GM12872 (cell line): ENCODE results near the gene PPP2R2B.

Experiments used
- TF ChIP-seq, protein P1 (sequence below): IDR thresholded peaks from 3 replicates; pipeline ENCODE4 v1.5.1; 2011; ENCODE audit warnings: low read depth, mild to moderate bottlenecking, low read length, moderate library complexity; ENCODE audit not compliant: insufficient read depth

Gene PPP2R2B

DNA sequence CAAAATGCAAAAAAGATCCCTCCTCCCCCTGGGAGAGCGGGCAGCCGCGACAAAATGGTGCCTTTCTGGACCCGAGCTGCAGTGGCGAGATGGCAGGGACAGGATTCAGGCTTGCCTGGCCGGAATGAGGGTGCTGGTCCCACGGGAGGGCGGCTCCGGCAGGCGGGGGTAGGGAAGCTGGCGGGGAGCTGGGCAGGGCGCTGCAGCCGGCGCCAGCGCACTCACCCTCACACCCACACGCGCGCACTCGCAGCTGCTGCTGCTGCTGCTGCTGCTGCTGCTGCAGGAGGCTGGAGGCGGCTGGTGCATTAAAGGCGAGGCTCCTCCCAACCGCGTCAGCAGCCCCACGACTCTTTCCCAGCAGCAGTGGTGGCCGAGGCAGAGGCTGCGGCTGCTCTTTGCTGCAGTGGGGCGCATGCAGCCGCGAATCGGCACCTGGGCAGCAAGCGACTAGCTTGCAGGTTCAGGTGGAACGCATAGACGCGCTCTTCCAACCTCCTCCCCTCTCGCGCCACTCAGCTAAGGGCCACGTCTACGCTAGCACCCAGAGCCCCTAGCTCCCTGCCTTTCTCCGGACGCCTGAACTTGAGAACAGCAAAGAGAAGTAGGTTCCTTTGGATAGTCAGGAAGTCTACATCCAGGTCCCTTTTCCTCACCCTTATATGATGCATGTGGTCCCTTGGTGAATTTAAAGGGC lies at the start of gene PPP2R2B:
TSS of gene PPP2R2B (minus strand) at position 282 of the 697 bp plus-strand sequence.
- TF ChIP-seq, protein P1, sequence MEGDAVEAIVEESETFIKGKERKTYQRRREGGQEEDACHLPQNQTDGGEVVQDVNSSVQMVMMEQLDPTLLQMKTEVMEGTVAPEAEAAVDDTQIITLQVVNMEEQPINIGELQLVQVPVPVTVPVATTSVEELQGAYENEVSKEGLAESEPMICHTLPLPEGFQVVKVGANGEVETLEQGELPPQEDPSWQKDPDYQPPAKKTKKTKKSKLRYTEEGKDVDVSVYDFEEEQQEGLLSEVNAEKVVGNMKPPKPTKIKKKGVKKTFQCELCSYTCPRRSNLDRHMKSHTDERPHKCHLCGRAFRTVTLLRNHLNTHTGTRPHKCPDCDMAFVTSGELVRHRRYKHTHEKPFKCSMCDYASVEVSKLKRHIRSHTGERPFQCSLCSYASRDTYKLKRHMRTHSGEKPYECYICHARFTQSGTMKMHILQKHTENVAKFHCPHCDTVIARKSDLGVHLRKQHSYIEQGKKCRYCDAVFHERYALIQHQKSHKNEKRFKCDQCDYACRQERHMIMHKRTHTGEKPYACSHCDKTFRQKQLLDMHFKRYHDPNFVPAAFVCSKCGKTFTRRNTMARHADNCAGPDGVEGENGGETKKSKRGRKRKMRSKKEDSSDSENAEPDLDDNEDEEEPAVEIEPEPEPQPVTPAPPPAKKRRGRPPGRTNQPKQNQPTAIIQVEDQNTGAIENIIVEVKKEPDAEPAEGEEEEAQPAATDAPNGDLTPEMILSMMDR = no peak

DNA sequence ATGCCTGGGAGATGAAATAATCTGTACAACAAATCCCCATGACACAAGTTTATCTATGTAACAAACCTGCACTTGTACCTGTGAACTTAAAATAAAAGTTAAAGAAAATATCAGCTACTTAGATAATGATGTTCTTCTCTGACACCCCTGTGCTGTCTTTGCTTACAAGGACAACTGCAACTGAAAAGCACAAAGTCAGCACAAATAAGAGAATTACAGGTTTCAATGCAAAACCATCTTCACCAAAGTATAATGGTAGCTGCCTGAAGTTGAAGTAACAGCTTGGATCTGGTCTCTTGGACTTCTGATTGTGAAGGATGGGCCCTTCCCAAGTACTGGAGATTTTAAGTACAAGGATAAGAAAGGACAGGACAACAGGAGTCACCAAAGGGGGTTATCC lies 45.6 kb upstream of the PPP2R2B start:
- TF ChIP-seq, protein P1 = no peak

- TF ChIP-seq, protein P1 = no peak
Measured at GRCh38 chr5:146921225-146921624, 42.7 kb upstream of the PPP2R2B start.

- TF ChIP-seq, protein P1 = no peak
Measured at GRCh38 chr5:146920351-146920881, 41.9 kb upstream of the PPP2R2B start.

- TF ChIP-seq, protein P1 = no peak
Measured at GRCh38 chr5:146919304-146919703, 40.7 kb upstream of the PPP2R2B start.

DNA sequence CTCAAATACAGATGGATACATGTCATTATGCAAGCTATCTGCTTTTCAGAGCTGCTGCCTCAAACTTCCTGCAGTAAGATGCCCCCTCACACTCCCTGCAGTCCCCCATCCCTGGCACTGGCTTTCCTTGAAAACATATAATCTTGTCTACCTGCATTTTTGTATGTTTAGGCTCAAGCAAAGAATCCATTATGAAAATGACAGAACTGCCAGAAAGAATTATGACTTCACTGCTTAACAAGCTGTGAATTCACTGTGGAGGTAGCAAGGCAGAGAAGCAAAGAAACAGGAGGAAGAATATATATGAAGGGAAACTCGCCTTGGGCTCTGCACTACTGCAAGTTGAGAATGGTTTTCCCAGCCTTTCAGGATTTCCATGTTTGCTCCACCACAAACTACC lies 39.4 kb upstream of the PPP2R2B start:
- TF ChIP-seq, protein P1 = no peak

DNA sequence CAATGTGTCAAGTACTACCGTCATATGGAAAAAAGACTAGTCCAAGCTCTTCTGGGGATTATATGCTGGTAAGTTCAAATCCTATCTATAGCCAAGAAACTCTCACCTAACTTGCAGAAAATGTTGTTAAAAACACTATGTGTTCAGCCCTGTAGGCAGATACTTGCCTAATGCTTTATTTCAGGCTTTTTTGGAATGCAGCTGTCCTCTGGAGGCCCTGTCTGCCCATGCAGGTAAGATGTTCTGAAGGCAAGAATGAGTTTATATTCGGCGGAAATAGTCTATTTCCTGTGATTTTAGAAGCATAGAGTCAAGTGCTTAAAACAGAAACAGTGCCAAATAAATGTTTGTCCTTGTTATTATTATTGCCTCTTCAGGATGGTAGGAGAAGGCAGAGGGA lies 34.3 kb upstream of the PPP2R2B start:
- TF ChIP-seq, protein P1 = no peak

DNA sequence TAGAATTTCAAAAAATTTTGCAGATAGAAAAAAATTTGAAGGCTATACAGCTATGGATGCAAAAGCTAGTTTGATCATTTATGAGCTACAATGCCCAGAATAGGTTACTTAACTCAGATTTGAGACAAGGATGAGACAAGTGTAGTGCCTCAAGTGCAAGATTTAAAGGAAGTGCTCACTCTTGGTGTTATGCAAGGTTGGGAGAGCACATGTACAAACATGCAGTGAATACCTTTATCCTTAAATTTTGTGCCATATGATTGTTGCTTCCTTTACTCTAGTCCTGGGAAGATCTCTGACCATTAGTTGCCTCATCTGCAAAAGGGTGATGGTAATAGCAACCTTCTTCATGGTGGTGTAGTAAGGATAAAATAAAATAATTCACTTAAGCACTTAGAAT lies 31.7 kb upstream of the PPP2R2B start:
- TF ChIP-seq, protein P1 = no peak
